CD4-positive, alpha-beta T cell treated with Interferon alpha-2 for 1 hour (primary cell): Measurements from ENCODE around the gene SPAST.
"Not testable (repeated sequence)": the region's sequence is repeated elsewhere in the genome, so short reads cannot be mapped to it uniquely, and the experiment has no call there.

Source experiments
- DNase-seq, 2 donors: peaks; one replicate each; pipeline ENCODE4 v3.0.0-alpha.2; 2020 to 2022

Gene SPAST

DNA sequence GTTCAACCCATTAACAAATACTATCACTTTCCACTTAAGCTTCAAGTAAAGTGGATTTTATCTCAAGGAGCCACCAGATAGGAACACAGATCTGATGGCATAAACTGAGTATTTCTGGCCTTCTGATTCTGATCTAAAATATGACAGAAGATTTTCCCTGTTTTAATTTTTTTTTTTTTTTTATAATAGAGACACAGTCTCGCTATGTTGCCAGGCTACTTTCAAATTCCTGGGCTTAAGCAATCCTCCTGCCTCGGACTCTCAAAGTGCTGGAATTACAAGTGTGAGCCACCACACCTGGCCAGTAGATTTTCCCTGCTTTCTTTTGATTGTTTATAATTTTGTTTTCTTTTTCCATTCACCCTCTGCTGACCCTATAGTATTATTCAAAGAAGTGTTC, 65.7 kb downstream of the SPAST start:
- DNase-seq, result no peak

DNA sequence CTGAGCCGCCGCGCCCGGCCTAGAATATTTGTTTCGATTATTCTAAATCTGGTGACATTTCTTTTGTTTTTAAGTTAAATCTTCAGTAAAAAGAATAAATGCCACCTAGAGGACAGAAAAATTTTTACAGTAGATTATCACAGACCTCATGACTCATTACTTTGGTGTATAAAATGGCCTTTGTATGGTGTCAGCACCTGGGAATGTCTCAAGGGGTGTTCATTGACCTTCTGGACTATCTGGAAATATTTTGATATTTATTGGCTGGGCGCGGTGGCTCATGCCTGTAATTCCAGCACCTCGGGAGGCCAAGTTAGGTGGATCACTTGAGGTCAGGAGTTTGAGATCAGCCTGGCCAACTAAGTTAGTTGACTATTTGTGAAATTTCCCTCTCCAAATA, 72.1 kb downstream of the SPAST start:
- peak in 1 of 2 donors; percentile 23 for DNase-seq

DNA sequence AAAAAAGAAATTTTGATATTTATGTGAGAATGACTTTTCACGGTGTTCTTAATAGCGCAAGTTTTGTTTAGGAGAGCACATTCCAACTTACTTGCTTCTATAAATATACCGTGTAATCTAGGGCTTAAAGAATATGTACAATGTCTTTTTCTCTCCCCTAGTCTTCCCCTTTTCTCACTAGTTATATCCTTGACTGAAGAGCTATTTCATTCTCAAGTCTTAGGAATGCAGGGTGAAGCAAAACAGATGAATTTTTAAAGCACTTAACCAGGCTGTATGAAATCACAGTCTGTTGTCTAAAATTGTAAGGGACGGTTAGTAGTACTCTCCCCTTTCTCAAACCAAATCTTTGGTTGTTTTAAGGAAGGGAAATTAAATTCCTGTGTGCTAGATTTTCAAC, 72.7 kb downstream of the SPAST start:
- no peak for DNase-seq

DNA sequence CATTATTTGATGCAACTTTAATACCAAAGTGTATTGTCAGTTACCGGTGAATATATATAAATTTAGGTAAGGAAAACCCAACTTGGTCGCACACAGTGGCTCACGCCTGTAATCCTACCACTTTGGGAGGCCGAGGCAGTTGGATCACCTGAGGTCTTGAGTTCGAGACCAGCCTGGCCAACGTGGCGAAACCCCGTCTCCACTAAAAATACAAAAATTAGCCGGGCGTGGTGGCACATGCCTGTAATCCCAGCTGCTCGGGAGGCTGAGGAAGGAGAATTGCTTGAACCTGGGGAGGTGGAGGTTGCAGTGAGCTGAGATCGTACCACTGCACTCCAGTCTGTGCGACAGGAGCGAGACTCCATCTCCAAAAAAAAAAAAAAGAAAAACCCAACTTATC, 88.2 kb downstream of the SPAST start:
- DNase-seq, result not testable (repeated sequence)

DNA sequence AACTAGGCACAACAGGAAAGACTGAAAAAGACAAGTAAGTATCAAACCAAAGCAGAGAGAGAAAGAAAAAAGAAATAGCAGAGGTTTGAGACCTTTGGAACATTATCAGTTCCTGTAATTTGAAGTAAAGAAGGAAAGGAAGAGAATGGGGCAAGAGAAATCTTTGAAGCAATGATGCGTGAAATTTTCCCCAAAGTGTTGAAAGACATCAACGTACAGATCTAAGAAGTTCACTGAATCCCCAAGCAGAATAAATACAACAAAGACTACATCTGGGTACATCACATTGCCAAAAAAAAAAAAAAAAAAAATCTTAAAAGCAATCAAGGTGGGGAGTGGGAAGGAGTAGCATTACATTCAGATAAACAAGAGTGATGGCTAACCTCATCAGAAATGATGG, 96.3 kb downstream of the SPAST start:
- DNase-seq, result no peak

DNA sequence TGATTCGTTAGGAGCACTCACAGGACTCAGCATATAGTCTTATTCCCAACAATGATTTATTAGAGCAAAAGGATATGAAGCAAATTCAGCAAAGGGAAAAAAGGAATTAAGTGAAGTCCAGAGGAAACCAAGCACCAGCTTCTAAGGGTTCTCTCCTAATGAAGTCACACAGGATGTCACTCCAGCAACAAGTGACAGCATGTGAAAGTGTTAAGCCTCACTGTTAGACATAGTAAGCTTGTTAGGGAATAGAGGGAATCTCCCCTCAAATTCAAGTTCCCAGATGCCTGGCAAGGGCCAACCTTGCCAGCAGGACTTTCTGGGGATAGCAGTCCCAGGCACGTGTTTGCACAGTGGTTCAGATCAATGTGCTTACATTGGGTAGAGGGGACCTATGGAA, 97.9 kb downstream of the SPAST start:
- no peak for DNase-seq

DNA sequence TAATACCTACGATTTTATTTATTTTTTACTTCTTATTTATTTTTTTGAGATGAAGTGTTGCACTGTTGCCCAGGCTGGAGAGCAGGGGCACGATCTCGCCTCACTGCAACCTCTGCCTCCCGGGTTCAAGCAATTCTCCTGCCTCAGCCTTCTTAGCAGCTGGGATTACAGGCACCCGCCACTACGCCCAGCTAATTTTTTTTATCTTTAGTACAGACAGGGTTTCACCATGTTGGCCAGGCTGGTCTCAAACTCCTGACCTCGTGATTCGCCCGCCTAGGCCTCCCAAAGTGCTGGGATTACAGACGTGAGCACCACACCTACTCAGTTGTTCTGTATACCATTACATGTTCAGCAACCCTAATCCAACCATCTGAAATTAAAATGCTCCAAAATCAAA, 100.9 kb downstream of the SPAST start:
- not testable (repeated sequence) for DNase-seq

DNA sequence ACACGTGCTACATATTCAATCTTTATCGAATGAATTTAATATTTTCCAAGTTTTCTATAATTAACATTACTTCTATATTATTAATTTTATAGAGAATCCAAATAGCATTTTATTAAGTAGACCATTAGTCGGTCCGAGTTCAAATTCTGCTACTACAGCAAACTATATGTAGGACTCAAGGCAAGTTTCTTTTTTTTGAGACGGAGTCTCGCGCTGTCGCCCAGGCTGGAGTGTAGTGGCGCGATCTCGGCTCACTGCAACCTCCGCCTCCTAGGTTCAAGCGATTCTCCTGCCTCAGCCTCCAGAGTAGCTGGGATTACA, 101.6 kb downstream of the SPAST start:
- DNase-seq, result peak in 1 of 2 donors; percentile 3

DNA sequence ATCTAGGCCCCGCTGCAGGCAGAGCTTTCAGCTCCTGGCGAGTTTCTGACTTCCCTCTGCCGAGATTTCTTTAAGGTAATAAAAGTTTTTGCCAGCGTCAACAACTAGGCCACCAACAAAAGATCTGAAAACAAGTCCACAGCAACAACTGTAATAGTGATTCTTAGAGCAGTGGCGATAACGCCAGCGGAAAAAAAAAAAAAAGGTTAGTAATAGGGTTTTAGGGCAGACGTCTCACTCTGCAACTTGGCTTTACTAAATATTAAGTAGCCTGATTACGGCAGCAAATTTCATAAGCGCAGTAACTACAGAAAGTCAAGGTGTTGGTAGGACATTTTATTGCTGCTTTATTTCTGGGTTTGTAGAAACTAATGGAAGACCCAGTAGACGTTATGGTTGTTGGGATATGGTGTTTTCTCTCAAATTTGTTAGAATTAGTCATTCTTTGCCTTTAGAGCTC, 102.8 kb downstream of the SPAST start:
- no peak for DNase-seq

DNA sequence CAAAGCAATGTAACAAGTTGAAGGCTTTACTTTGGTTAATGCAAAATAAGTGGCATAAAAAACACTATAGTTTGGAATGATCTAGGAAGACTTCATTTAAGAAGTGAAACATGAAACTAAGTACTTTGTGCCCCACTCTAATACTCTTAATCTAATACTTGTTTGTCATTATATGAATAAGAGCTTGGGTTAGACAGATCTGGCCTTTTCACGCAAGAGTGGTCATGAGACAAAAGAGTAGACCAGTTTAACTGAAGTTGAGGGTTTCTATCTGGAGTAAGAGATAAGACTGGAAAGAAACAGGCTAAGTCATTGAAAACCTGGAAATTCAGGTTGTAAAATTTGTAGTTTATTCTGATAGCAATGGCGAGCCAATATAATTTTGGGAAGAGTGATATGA, 105.2 kb downstream of the SPAST start:
- DNase-seq, result no peak

DNA sequence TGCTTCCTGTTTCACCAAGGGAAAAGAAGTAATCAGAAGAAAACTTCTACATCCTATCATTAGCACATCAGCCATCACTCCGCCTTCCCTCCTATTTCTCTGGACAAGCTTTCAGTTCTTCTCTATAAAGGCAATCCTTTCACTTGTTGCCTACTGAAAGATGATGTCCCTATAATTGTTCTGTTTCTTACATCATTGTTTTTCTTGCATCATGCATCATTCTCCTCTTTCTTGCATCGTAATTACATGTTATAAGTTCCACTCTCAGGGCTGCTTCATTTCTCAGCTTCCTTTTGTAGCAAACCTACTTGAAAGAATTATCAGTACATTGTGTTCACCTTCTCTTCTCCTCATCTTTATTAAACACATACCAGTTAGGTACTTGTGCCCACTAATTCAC, 109.5 kb downstream of the SPAST start:
- no peak for DNase-seq

DNA sequence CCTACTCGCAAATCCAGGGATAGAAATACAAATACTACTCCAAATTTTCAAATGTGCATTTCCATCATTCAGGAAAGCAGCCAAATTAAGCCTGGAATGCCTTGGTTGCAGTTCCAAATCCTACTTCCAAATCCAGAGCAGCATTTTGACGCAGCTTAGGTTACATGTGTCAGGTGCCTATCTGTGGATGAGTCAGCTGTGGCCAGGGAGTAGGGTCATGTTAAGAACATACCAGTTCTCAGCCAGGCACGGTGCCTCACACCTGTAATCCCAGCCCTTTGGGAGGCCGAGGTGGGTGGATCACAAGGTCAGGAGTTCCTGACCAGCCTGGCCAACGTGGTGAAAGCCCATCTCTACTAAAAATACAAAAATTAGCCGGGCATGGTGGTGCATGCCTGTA, 119.3 kb downstream of the SPAST start:
- DNase-seq, result no peak

DNA sequence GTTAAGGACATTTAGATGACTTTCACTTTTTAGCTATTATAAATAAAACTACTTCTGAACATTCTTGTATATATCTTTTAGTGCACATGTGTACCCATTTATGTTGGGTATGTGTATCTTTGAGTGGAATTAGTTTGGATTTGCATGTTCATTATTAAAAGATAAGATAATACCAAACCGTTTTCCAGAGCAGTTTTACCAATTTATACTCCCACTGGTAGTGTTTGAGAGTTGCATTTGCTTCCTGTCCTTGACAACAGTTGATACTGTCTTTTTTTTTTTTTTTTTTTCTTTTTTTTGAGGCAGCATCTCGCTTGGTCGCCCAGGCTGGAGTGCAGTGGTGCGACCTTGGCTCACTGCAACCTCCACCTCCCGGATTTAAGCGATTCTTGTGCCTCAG, 125.7 kb downstream of the SPAST start:
- no peak for DNase-seq

DNA sequence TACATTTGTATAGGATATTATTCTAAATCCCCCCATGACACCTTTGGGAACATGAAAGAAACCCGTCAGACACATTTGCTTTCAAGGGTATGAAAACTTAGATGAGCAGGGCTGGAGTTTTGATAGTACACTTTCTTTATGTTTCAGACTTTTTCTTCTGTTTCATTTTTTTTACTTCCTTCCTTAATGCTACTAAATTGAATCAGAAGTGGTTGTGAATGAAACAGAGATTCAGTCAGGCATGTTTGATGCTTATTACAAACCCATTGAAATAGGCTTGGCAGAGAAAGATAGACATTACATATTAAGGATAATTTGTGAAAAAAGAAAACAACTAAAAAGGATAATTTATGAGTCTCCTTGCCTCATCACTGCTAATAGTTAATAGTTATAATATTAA, 129.1 kb downstream of the SPAST start:
- DNase-seq, result no peak

DNA sequence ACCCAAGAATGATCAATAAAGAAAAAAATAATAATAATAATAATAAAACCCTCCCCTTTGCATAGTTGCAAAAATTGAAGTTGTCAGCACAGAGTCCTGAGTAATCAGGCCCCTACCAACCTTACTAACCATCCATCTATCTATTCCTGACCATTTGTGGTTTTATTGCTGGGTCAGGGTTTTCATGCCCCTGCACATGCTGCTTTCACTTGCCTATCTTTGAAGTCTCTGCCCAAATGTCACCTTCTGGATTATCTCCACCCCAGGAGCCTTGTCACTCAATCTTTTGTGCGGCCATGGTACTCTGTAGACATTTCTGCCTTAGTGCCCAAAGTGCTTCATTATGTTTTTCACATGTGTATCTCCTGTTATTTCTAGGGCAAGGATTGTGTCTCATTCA, 137.5 kb downstream of the SPAST start:
- DNase-seq, result no peak

DNA sequence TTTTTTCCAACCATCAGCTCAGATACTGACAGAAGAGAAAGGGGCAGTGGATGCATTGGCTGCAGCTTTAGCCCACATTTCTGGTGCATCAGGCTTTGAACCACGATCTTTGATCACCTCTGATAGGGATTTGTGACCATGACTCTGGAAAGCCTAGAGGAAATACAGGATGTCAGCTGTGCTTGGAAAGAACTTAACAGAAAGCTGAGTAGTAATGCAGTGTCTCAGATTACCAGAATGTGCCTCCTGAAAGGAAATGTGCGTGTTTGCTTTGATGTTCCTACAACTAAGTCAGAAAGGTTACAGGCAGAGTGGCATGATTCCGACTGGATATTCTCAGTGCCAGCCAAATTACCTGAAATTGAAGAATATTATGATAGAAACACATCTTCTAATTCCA, 140.1 kb downstream of the SPAST start:
- not testable (repeated sequence) for DNase-seq
